ENCODE results near the gene STAG3.
"Not testable (repeated sequence)": the region's sequence is repeated elsewhere in the genome, so short reads cannot be mapped to it uniquely, and the experiment has no call there.

STAG3 gene

DNA sequence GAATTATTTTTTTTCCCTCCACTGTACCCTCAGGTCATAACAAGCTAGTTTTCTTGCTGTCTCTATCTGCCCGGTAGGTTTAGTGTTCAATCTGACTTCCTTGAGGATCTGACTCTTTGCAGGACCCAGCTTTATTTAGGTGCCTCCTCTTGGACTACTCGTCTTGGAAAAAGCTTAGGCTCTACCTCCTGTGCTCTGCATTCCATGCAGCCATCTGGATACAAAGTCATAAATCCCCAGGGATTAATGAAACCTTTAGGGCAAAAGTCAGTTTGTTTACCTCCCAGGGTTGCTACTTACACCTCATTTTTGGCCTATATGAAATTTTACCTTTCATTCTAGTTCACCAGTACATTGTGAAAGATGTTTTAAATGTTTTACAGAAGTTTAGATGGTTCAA is 8.0 kb downstream of the STAG3 start:
- TF ChIP-seq, protein P1, sequence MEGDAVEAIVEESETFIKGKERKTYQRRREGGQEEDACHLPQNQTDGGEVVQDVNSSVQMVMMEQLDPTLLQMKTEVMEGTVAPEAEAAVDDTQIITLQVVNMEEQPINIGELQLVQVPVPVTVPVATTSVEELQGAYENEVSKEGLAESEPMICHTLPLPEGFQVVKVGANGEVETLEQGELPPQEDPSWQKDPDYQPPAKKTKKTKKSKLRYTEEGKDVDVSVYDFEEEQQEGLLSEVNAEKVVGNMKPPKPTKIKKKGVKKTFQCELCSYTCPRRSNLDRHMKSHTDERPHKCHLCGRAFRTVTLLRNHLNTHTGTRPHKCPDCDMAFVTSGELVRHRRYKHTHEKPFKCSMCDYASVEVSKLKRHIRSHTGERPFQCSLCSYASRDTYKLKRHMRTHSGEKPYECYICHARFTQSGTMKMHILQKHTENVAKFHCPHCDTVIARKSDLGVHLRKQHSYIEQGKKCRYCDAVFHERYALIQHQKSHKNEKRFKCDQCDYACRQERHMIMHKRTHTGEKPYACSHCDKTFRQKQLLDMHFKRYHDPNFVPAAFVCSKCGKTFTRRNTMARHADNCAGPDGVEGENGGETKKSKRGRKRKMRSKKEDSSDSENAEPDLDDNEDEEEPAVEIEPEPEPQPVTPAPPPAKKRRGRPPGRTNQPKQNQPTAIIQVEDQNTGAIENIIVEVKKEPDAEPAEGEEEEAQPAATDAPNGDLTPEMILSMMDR (IDR thresholded peaks at IDR 0.05), result no peak
- no peak overlapping the region for H3K4me3 ChIP-seq
- H3K27ac ChIP-seq, result no peak overlapping the region
- DNase-seq (ENCODE audit: low spot score), result no peak

DNA sequence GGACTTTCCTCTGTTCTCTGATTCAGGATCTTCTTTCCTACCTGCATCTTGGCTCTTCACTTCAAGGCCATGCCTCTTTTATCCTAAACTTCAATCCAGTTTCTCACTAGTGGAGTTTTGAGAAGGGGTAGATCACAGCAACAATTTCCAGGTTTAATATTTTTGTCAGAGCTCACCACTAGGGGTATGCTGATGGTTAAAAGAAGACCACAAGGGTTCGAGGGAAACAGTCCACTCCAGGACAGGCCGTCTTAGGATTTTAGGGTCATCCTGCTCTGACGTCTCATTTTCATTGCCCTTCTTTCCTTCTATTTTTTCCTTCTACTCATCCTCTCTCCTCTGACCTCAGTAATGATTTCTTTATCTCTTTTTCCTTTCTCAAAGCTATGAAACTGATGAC is 11.3 kb downstream of the STAG3 start:
- no peak overlapping the region for H3K4me3 ChIP-seq
- H3K27ac ChIP-seq, result no peak overlapping the region
- TF ChIP-seq, protein P1 (IDR thresholded peaks at IDR 0.05), result no peak
- DNase-seq (ENCODE audit: low spot score), result no peak

DNA sequence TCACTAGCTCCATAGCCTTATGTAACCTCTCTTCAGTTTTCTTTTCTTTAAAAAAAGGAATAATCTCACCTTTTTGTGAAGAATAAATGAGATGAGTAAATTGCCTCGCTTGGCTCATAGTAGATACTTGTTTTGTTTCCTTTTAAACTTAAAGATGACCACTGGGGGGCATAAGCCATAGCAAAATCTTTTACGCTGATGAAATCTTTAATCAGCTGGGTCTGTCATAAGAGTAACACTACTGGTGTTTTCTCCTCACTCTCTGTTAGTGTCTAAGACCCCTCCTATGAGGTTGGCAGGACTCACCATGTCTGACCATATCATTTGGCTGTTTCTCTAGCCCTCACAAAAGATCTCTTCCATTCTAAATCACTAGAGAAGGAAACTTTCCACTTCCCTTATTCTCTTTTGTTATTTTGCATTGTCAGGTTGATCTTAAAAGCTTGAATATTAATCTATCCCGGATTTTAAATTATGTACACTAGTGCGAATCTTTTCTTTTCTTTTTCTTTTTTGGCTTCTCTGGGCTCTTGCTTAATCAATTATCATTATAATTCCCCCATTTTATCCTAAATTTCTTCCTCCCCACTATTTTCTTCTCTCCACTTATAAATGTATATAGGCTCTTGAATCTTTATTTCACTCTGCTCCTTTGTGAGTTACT is 12.5 kb downstream of the STAG3 start:
- Histone ChIP-seq H3K27ac (no peak overlapping the region), H3K4me3 (no peak overlapping the region)
- no peak for DNase-seq (ENCODE audit: low spot score)
- TF ChIP-seq, protein P1 (IDR thresholded peaks at IDR 0.05), result no peak

DNA sequence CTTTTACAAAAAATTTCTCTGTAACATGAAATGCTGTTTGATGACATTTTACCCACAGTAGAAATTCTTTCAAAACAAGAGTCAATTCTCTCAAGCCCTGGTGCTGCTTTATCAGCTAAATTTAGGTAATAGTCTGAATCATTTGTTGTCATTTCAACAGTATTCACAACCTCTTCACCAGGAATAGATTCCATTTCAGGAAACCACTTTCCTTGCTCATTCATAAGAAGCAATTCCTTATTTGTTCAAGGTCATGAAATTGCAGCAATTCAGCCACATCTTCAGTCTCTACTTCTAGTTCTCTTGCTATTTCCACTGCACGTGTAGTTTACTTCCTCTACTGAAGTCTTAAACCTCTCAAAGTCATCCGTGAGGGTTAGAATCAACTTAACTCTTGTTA is 14.1 kb downstream of the STAG3 start:
- no peak overlapping the region for H3K4me3 ChIP-seq
- no peak for DNase-seq (ENCODE audit: low spot score)
- TF ChIP-seq, protein P1 (IDR thresholded peaks at IDR 0.05), result no peak
- H3K27ac ChIP-seq, result no peak overlapping the region

DNA sequence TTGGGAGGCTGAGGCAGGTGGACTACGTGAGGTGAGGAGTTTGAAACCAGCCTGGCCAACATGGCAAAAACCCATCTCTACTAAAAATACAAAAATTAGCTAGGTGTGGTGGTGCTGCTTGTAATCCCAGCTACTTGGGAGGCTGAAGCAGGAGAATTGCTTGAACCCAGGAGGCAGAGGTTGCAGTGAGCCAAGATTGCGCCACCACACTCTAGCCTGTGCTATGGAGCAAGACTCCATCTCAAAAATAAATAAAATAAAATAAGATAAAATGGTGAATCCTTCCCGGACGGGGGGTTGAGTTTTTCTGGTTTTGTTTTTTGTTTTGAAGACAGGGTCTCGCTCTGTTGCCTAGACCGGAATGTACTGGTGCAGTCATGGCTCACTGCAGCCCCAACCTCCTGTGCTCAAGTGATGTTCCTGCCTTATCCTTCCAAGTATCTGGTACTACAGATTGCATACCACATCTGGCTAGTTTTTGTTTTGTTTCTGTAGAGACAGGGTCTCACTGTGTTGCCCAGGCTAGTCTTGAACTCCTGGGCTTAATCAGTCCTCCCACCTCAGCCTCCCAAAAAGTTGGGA is 14.7 kb downstream of the STAG3 start:
- not testable (repeated sequence) for H3K4me3 ChIP-seq; DNase-seq (ENCODE audit: low spot score); H3K27ac ChIP-seq

DNA sequence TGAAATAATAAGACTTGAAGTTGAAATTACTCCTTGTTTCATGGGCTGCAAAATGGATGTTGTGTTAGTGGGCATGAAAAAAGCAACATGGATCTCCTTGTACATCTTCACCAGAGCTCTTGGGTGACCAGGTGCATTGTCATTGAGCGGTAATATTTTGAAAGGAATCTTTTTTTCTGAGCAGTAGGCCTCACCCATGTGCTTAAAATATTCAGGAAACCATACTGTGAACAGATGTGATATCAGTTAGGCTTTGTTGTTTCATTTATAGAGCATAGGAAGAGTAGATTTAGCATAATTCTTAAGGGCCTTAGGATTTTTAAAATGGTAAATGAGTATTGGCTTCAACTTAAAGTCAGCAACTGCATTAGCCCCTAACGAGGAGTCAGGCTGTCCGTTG is 15.3 kb downstream of the STAG3 start:
- Histone ChIP-seq H3K4me3 (no peak overlapping the region), H3K27ac (no peak overlapping the region)
- TF ChIP-seq, protein P1 (IDR thresholded peaks at IDR 0.05), result no peak
- DNase-seq (ENCODE audit: low spot score), result no peak

DNA sequence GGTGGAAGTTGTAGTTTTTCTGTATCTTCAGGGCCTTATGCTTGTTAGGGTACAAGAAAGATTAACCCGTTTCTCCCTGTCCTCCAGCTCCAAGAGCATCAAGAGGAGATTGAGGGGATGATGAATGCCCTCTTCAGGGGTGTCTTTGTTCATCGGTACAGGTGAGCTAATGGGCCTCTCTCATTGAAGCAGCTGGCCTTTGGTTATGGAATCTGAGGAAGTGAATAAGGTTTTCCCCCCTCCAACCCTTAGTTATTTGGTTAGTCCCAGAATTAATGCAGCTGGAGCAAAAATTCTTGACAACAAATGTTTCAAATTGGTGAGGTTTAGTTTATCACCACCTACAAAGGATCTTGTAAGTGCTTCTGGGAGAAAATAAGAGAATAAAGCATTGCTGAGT is 17.5 kb downstream of the STAG3 start:
- TF ChIP-seq, protein P1 (IDR thresholded peaks at IDR 0.05), result no peak
- no peak for DNase-seq (ENCODE audit: low spot score)
- no peak overlapping the region for H3K27ac ChIP-seq
- H3K4me3 ChIP-seq, result no peak overlapping the region

DNA sequence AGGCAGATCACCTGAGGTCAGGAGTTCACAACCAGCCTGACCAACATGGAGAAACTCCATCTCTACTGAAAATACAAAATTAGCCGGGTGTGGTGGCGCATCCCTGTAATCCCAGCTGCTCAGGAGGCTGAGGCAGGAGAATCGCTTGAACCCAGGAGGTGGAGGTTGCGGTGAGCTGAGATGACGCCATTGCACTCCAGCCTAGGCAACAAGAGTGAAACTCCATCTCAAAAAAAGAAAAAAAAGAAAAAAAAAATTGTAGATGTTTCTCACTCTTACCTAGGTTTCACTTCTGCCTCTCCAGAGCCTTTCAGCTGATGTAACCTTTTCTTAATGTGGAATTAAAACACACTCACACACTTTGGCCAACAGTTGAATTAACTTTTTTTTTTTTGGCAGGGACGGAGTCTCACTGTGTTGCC is 18.2 kb downstream of the STAG3 start:
- H3K27ac ChIP-seq; H3K4me3 ChIP-seq; DNase-seq (ENCODE audit: low spot score): not testable (repeated sequence)
